Keratinocyte (primary cell): Measurements from ENCODE around the gene SHKBP1. TPM values are rescaled to one million over a fixed set of nuclear protein-coding genes. Genes with fewer than 3 reads are reported as not detected.

Source experiments
- DNase-seq: peaks from one replicate; pipeline ENCODE4 v3.0.0-alpha.2; 2011; ENCODE audit warnings: low read depth, missing footprints, low spot score
- FAIRE-seq: peaks from 2 replicates; lab custom pipeline; 2011; peaks lifted over from hg19 to GRCh38; lab: Jason Lieb, UNC
- H2AFZ ChIP-seq: 2 replicates; pipeline ENCODE4 v1.6.0; 2012; ENCODE audit warnings: low read length, control low read depth, inconsistent platforms; ENCODE audit not compliant: control insufficient read depth
- H3K27ac ChIP-seq: 2 replicates; pipeline ENCODE4 v1.5.1; 2011; ENCODE audit warnings: low read length; ENCODE audit not compliant: control insufficient read depth, insufficient read depth
- H3K27me3 ChIP-seq: 3 replicates; pipeline ENCODE4 v1.6.0; 2011; ENCODE audit warnings: low read length; ENCODE audit not compliant: control insufficient read depth, insufficient read depth; ENCODE audit errors: extremely low read depth
- H3K36me3 ChIP-seq, 2 experiments: 2 replicates in 1 of 2; 3 replicates in 1 of 2; pipeline ENCODE4 v1.5.1; 2011; ENCODE audit warnings: low read length in 2 of 2, mild to moderate bottlenecking in 1 of 2; ENCODE audit not compliant: control insufficient read depth in 2 of 2, insufficient read depth in 2 of 2; ENCODE audit errors: extremely low read depth in 1 of 2
- H3K4me1 ChIP-seq: 3 replicates; pipeline ENCODE4 v1.5.1; 2011; ENCODE audit warnings: low read length; ENCODE audit not compliant: control insufficient read depth, insufficient read depth; ENCODE audit errors: extremely low read depth
- H3K4me2 ChIP-seq: 3 replicates; pipeline ENCODE4 v1.6.0; 2011; ENCODE audit warnings: low read depth, low read length; ENCODE audit not compliant: control insufficient read depth, insufficient read depth; ENCODE audit errors: extremely low read depth
- H3K4me3 ChIP-seq, 3 experiments: fragments of 200-600 bp in 1 of 3; sonication (generic) in 1 of 3; 2 replicates in 2 of 3; 3 replicates in 1 of 3; pipeline ENCODE4 v1.5.1; 2011 to 2016; ENCODE audit warnings: low read length in 3 of 3, mild to moderate bottlenecking in 3 of 3, control low read depth in 2 of 3, inconsistent platforms in 1 of 3, low read depth in 1 of 3, mixed read lengths in 1 of 3, mixed run types in 1 of 3, moderate library complexity in 1 of 3; ENCODE audit not compliant: control insufficient read depth in 2 of 3, insufficient read depth in 2 of 3; ENCODE audit errors: extremely low read depth in 1 of 3
- H3K79me2 ChIP-seq: 2 replicates; pipeline ENCODE4 v1.6.0; 2012; ENCODE audit warnings: low read length; ENCODE audit not compliant: control insufficient read depth, insufficient read depth
- H3K9ac ChIP-seq: 3 replicates; pipeline ENCODE4 v1.6.0; 2011; ENCODE audit warnings: low read length; ENCODE audit not compliant: control insufficient read depth, insufficient read depth; ENCODE audit errors: extremely low read depth
- H3K9me1 ChIP-seq: 3 replicates; pipeline ENCODE4 v1.6.0; 2011; ENCODE audit warnings: low read length; ENCODE audit not compliant: control insufficient read depth, insufficient read depth; ENCODE audit errors: extremely low read depth
- H3K9me3 ChIP-seq: 2 replicates; pipeline ENCODE4 v1.5.1; 2012; ENCODE audit warnings: low read depth, low read length; ENCODE audit not compliant: control insufficient read depth
- H4K20me1 ChIP-seq: 3 replicates; pipeline ENCODE4 v1.6.0; 2011; ENCODE audit warnings: low read length; ENCODE audit not compliant: control insufficient read depth, insufficient read depth; ENCODE audit errors: extremely low read depth
- EZH2 ChIP-seq: IDR thresholded peaks from one replicate; pipeline ENCODE4 v1.6.1; 2012; ENCODE audit warnings: inconsistent platforms, mild to moderate bottlenecking, low read length, moderate library complexity
- dilution Hi-C: fragments of 300-500 bp; cut with MboI; formaldehyde crosslinking; loops from one replicate; pipeline ENCODE4 v1.7.0; 2020; ENCODE audit warnings: low sequenced_read_pairs; ENCODE audit not compliant: extremely low pct_ligation_motif_present
- polyA plus RNA-seq, 5 experiments: library from polyadenylated mRNA; depleted of rRNA in 3 of 5; stranded (reverse) in 3 of 5; stranded (forward) in 1 of 5; unstranded in 1 of 5; fragments of >200 nt; gene quantifications; 1 replicate in 1 of 5; 2 replicates in 3 of 5; 3 replicates in 1 of 5; pipeline versions ENCODE4 v1.2.1 to v1.2.3, GENCODE V29; 2011 to 2012; ENCODE audit warnings: missing spikeins in 2 of 5, low read depth in 1 of 5, low replicate concordance in 1 of 5
- TF ChIP-seq, protein P1 (sequence below), 3 experiments: IDR thresholded peaks in 1 of 3; conservative IDR thresholded peaks in 1 of 3; optimal IDR thresholded peaks in 1 of 3; 2 replicates in 2 of 3; 3 replicates in 1 of 3; pipeline versions ENCODE3 to v1.5.1; 2011; ENCODE audit warnings: low read length in 3 of 3, mild to moderate bottlenecking in 3 of 3, moderate library complexity in 2 of 3, control low read depth in 1 of 3, inconsistent platforms in 1 of 3; ENCODE audit not compliant: insufficient read depth in 2 of 3; ENCODE audit errors: extremely low read depth in 1 of 3

Gene SHKBP1
- polyA plus RNA-seq, 1 donor (not counting 4 experiments of a cell fraction or from before 2014, with no cell fraction given) = 20.2 TPM

DNA sequence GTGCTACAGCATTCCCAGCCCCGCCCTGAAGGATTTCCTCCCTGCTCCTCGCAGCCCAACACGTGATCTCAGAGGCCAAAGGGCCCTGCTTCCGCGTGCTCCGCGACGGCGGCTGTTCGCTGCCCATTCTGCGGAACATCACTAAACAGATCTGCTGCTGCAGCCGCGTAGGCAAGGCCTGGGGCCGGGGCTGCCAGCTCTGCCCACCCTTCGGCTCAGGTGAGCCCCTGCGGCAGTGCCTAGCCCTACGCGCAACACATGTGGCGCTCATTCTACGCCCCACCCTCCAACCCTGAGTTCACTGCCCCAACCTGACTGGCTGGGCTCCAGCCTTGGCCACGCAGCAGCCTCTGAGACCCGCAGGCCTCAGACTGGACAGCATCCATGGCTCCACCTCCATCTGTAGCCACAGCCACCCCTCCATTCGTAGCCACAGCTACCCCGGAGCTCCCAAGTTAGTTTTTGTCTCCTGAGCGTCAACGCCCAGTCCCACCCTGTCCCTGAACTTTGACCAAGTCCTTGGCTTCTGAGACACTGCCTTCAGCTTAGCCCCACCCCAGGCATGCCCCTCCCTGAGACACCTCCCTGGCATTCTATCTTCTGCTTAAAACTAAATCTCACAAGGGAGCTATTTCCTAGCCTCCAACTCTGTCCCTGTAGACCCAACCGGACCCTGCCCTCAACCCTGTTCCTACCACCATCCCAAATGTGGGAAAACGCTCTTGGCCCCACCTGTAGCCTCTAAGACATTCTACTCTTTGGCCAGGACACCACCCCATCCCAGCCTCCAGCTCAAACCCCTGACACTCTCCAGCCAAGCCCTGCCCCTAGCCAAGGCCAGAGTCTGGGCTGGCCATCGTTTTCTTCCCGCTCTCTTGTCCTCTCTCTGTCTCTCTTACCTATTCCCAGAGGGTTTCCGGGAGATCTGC, 30.9 kb downstream of the SHKBP1 start:
- peaks cover 51% of the 10 kb centered on the region for H3K4me1 ChIP-seq

DNA sequence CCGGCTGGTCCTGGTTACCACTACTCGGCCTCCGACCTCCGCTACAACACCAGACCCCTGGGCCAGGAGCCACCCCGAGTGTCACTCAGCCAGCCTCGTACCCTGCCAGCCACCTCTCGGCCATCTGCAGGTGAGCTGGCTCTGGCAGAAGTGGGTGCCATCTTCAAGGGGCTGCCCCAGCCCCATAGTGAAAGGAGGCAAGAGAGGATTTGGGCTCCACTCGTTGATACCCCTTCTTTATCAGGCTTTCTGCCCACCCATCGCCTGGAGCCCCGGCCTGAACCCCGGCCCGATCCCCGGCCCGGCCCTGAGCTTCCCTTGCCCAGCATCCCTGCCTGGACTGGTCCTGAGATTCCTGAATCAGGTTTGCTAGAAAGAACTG, 31.6 kb downstream of the SHKBP1 start:
- peaks cover 8% of the 10 kb centered on the region for H3K79me2 ChIP-seq
- H3K4me1 ChIP-seq = peaks cover 45% of the 10 kb centered on the region
- no peaks in the 10 kb centered on the region for H4K20me1 ChIP-seq
- no peaks in the 10 kb centered on the region for H3K9me1 ChIP-seq
- H3K4me3 ChIP-seq = no peak overlapping the region
- DNase-seq (no peak), FAIRE-seq (no peak)
- no peaks in the 10 kb centered on the region for H3K36me3 ChIP-seq
- no peak overlapping the region for H2AFZ ChIP-seq
- H3K27me3 ChIP-seq = no peaks in the 10 kb centered on the region
- dilution Hi-C loops = no loop called here
- no peak overlapping the region for H3K4me2 ChIP-seq
- H3K27ac ChIP-seq = no peak overlapping the region
- no peak overlapping the region for H3K9ac ChIP-seq
- TF ChIP-seq, protein P1, sequence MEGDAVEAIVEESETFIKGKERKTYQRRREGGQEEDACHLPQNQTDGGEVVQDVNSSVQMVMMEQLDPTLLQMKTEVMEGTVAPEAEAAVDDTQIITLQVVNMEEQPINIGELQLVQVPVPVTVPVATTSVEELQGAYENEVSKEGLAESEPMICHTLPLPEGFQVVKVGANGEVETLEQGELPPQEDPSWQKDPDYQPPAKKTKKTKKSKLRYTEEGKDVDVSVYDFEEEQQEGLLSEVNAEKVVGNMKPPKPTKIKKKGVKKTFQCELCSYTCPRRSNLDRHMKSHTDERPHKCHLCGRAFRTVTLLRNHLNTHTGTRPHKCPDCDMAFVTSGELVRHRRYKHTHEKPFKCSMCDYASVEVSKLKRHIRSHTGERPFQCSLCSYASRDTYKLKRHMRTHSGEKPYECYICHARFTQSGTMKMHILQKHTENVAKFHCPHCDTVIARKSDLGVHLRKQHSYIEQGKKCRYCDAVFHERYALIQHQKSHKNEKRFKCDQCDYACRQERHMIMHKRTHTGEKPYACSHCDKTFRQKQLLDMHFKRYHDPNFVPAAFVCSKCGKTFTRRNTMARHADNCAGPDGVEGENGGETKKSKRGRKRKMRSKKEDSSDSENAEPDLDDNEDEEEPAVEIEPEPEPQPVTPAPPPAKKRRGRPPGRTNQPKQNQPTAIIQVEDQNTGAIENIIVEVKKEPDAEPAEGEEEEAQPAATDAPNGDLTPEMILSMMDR (optimal IDR thresholded peaks at IDR 0.05 in 1 of 3, IDR thresholded peaks at IDR 0.05 in 1 of 3, conservative IDR thresholded peaks at IDR 0.05 in 1 of 3; ENCODE audit: extremely low read depth in 1 of 3, insufficient read depth in 2 of 3, low read length in 3 of 3) = no peak
- TF ChIP-seq EZH2 = no peak
- H3K9me3 ChIP-seq = no peaks in the 10 kb centered on the region

More for the DNA sequence above, 30.9 kb downstream of the SHKBP1 start:
- no peak overlapping the region for H3K4me3 ChIP-seq
- no peaks in the 10 kb centered on the region for H3K9me3 ChIP-seq
- TF ChIP-seq, protein P1 (optimal IDR thresholded peaks at IDR 0.05 in 1 of 3, IDR thresholded peaks at IDR 0.05 in 1 of 3, conservative IDR thresholded peaks at IDR 0.05 in 1 of 3; ENCODE audit: extremely low read depth in 1 of 3, insufficient read depth in 2 of 3, low read length in 3 of 3) = no peak
- no peaks in the 10 kb centered on the region for H3K27me3 ChIP-seq
- dilution Hi-C loops = no loop called here
- H3K9ac ChIP-seq = no peak overlapping the region
- H4K20me1 ChIP-seq = no peaks in the 10 kb centered on the region
- DNase-seq (no peak), FAIRE-seq (no peak)
- peaks cover 8% of the 10 kb centered on the region for H3K79me2 ChIP-seq
- no peak overlapping the region for H3K4me2 ChIP-seq
- no peaks in the 10 kb centered on the region for H3K36me3 ChIP-seq
- H3K9me1 ChIP-seq = no peaks in the 10 kb centered on the region
- no peak overlapping the region for H3K27ac ChIP-seq
- H2AFZ ChIP-seq = no peak overlapping the region
